K562 (cell line): ENCODE results near the gene ZC3H12C. TPM values are rescaled to one million over a fixed set of nuclear protein-coding genes. Genes with fewer than 3 reads are reported as not detected.

Experiments
- ATAC-seq: fragments of 200-7000 bp; cut with Tn5 transposase; 3 replicates; pipeline ENCODE4 v1.9.1; 2020; ENCODE audit warnings: moderate library complexity
- BruUV-seq: library from RNA; stranded (reverse); fragments of 400-500 nt; replicated peaks from 2 replicates; lab custom pipeline; 2021; lab: Mats Ljungman, UMichigan
- CTCF ChIA-PET: fragments of 300-600 bp; formaldehyde crosslinking; extraction: SDS; loops from one replicate; lab custom pipeline; 2021; ENCODE audit warnings: low intra/inter-chr PET ratio; lab: Yijun Ruan, JAX
- POLR2A ChIA-PET: fragments of 300-600, 350-650 bp; sonication (Branson Sonifier 250); formaldehyde crosslinking; extraction: SDS; loops from one replicate; lab custom pipeline; 2021; ENCODE audit warnings: antibody characterized with exemption, inconsistent platforms; lab: Yijun Ruan, JAX
- DNase-seq, 4 experiments: peaks; one replicate each; pipeline versions ENCODE4 v3.0.0 to v3.0.0-alpha.2; 2011 to 2018; ENCODE audit warnings: low spot score in 3 of 4, mixed read lengths in 3 of 4; ENCODE audit errors: extremely low read depth in 1 of 4
- FAIRE-seq: peaks from 2 replicates; lab custom pipeline; 2011; peaks lifted over from hg19 to GRCh38; lab: Jason Lieb, UNC
- H2AFZ ChIP-seq: 2 replicates; pipeline ENCODE4 v1.6.0; 2011; ENCODE audit warnings: low read depth, low read length, control low read depth, inconsistent platforms
- H3K27ac ChIP-seq: fragments of 200-600 bp; 3 replicates; pipeline ENCODE4 v1.8.0; 2011; ENCODE audit warnings: low read depth, mild to moderate bottlenecking, control low read depth, inconsistent platforms, low read length, moderate library complexity, mixed read lengths; ENCODE audit errors: extremely low read depth
- H3K27me3 ChIP-seq, 2 experiments: fragments of 300-600 bp in 1 of 2; 2 replicates in 1 of 2; 3 replicates in 1 of 2; pipeline versions ENCODE4 v1.6.0 to v1.8.0; 2011; ENCODE audit warnings: inconsistent platforms in 2 of 2, low read length in 2 of 2, mild to moderate bottlenecking in 1 of 2, mixed read lengths in 1 of 2, moderate library complexity in 1 of 2; ENCODE audit not compliant: control insufficient read depth in 2 of 2, insufficient read depth in 2 of 2
- H3K36me3 ChIP-seq: fragments of 300-600 bp; 3 replicates; pipeline ENCODE4 v1.8.0; 2011; ENCODE audit warnings: mild to moderate bottlenecking, low read length, inconsistent platforms; ENCODE audit not compliant: control insufficient read depth, insufficient read depth
- H3K4me1 ChIP-seq, 2 experiments: fragments of 200-600 bp in 1 of 2; replicated peaks in 1 of 2; 2 replicates in 1 of 2; 3 replicates in 1 of 2; pipeline versions ENCODE4 v1.5.1 to v1.8.0; 2011; ENCODE audit warnings: inconsistent platforms in 2 of 2, low read length in 2 of 2, mild to moderate bottlenecking in 1 of 2, mixed read lengths in 1 of 2, moderate library complexity in 1 of 2; ENCODE audit not compliant: control insufficient read depth in 2 of 2, insufficient read depth in 2 of 2
- H3K4me2 ChIP-seq: 2 replicates; pipeline ENCODE4 v1.6.1; 2011; ENCODE audit warnings: low read length, control low read depth, inconsistent platforms, mixed read lengths; ENCODE audit not compliant: insufficient read depth
- H3K4me3 ChIP-seq: fragments of 200-600 bp; sonication (generic), shearing (Covaris generic); 2 replicates; pipeline ENCODE4 v1.5.1; 2016; ENCODE audit warnings: control low read depth, inconsistent platforms
- H3K79me2 ChIP-seq: fragments of 200-600 bp; 3 replicates; pipeline ENCODE4 v1.8.0; 2011; ENCODE audit warnings: low read length, inconsistent platforms; ENCODE audit not compliant: control insufficient read depth, insufficient read depth
- H3K9ac ChIP-seq, 2 experiments: 2 replicates each; pipeline versions ENCODE4 v1.6.0 to v1.6.1; 2011; ENCODE audit warnings: low read depth in 2 of 2, low read length in 2 of 2, control low read depth in 1 of 2, inconsistent platforms in 1 of 2, mild to moderate bottlenecking in 1 of 2, mixed read lengths in 1 of 2; ENCODE audit not compliant: insufficient read depth in 1 of 2
- H3K9me1 ChIP-seq: one replicate; pipeline ENCODE4 v1.6.0; 2011; ENCODE audit warnings: inconsistent platforms, mild to moderate bottlenecking, low read length, moderate library complexity; ENCODE audit not compliant: control insufficient read depth, insufficient read depth
- H3K9me3 ChIP-seq: replicated peaks from 2 replicates; pipeline ENCODE4 v1.5.1; 2011; ENCODE audit warnings: low read depth, low read length, inconsistent platforms; ENCODE audit not compliant: control insufficient read depth, insufficient read depth
- H4K20me1 ChIP-seq: replicated peaks from 2 replicates; pipeline ENCODE4 v1.6.1; 2011; ENCODE audit warnings: low read length, inconsistent platforms, mixed read lengths; ENCODE audit not compliant: control insufficient read depth, insufficient read depth
- ARNT ChIP-seq, 2 experiments: fragments of 450-650 bp; IDR thresholded peaks; 2 replicates each; pipeline ENCODE4 v1.6.1; 2016; ENCODE audit warnings: mild to moderate bottlenecking in 1 of 2
- CREBBP ChIP-seq: IDR thresholded peaks from one replicate; pipeline ENCODE4 v1.6.1; 2012; ENCODE audit warnings: low read depth, mild to moderate bottlenecking, control low read depth, inconsistent platforms, low read length
- HNRNPK ChIP-seq: fragments of 200-400 bp; formaldehyde crosslinking; IDR thresholded peaks from one replicate; pipeline ENCODE4 v1.6.1; 2018; ENCODE audit warnings: mild to moderate bottlenecking, low read depth, low read length; ENCODE audit not compliant: poor library complexity, severe bottlenecking
- POLR2G ChIP-seq: fragments of 200-400 bp; formaldehyde crosslinking; IDR thresholded peaks from 2 replicates; pipeline ENCODE4 v1.6.1; 2017; ENCODE audit warnings: low read depth, mild to moderate bottlenecking, antibody characterized with exemption, low read length, moderate library complexity
- RBM39 ChIP-seq: fragments of 200-400 bp; formaldehyde crosslinking; optimal IDR thresholded peaks from 2 replicates; pipeline ENCODE3; 2018; ENCODE audit warnings: low read depth, low read length
- ZNF232 ChIP-seq: sonication (generic); formaldehyde crosslinking; IDR thresholded peaks from 2 replicates; pipeline ENCODE4 v1.8.0; 2022; ENCODE audit warnings: mild to moderate bottlenecking, missing genetic modification reagents
- WGBS: fragments of 100-300 bp; shearing (Covaris generic); methylation state at CpG from one replicate; pipeline ENCODE4 v1.1.6; 2016; ENCODE audit warnings: low coverage, mixed read lengths; ENCODE audit not compliant: insufficient coverage; ENCODE audit errors: missing lambda C conversion rate; 5-methylcytosine and 5-hydroxymethylcytosine counted together
- in situ Hi-C: fragments of 300-500 bp; cut with MboI; formaldehyde crosslinking; loops from 4 replicates; pipeline ENCODE4 v1.15.0; 2018; ENCODE audit warnings: inconsistent platforms, mixed read lengths
- intact Hi-C: fragments of 100-400 bp; cut with micrococcal nuclease; formaldehyde crosslinking; loops from 2 replicates; pipeline ENCODE4 v1.14.2; 2022
- polyA plus RNA-seq, 8 experiments: library from polyadenylated mRNA; depleted of rRNA in 4 of 8; stranded (reverse) in 5 of 8; unstranded in 3 of 8; fragments of >200 nt; fragmentation: Nextera tagmentation in 2 of 8; fragmentation: Illumina TruSeq in 1 of 8; extraction: Ambion mirVana in 2 of 8; extraction: Trizol in 1 of 8; gene quantifications; 2 replicates each; pipeline versions ENCODE4 v1.2.1 to v1.2.3, GENCODE V29; 2011 to 2014; ENCODE audit warnings: inconsistent platforms in 1 of 8, missing spikeins in 1 of 8
- total RNA-seq, 7 experiments: library from RNA; depleted of rRNA in 6 of 7; stranded (reverse); fragments of >200 nt in 6 of 7; fragmentation: Illumina TruSeq in 2 of 7; extraction: Trizol in 2 of 7; gene quantifications; 2 replicates each; pipeline versions ENCODE4 v1.2.1 to v1.2.3, GENCODE V29; 2011 to 2021; ENCODE audit warnings: low replicate concordance in 1 of 7
- TF ChIP-seq, protein P1 (sequence below): IDR thresholded peaks from 2 replicates; pipeline ENCODE4 v1.6.1; 2011; ENCODE audit warnings: borderline replicate concordance, low read depth, mild to moderate bottlenecking, moderate library complexity, low read length; ENCODE audit not compliant: insufficient read depth, poor library complexity, severe bottlenecking
- TF ChIP-seq, protein P2 (sequence below): fragments of 450-650 bp; formaldehyde crosslinking; IDR thresholded peaks from 2 replicates; pipeline ENCODE4 v1.4.0; 2020; ENCODE audit warnings: mild to moderate bottlenecking

ZC3H12C gene
- total and polyA plus RNA-seq, 9 of the 15 experiments (the other 6 are each of a cell fraction or from before 2014, with no cell fraction given) = 0.56 to 5.9 (median 3.3) TPM

- no peak overlapping the region for H3K27ac ChIP-seq
- no peaks in the 10 kb centered on the region for H3K9me1 ChIP-seq
- 47% methylated on average over 4 of the region's 4 CpGs for WGBS
- H4K20me1 ChIP-seq = no peaks in the 10 kb centered on the region
- no TSS peak for BruUV-seq
- intact Hi-C loops (no loop called here), in situ Hi-C loops (no loop called here)
- DNase-seq (no peak), ATAC-seq (no peak), FAIRE-seq (no peak)
- H3K79me2 ChIP-seq = no peaks in the 10 kb centered on the region
- no peaks in the 10 kb centered on the region for H3K27me3 ChIP-seq
- no peak overlapping the region for H3K4me3 ChIP-seq
- H3K4me2 ChIP-seq = no peak overlapping the region
- no peak overlapping the region for H3K9ac ChIP-seq
- H3K4me1 ChIP-seq = peaks cover 0 to 6% of the 10 kb centered on the region in 2 experiments; a peak in 2 of 5 replicates
- ChIA-PET POLR2A (no interaction called here), CTCF (no interaction called here)
- H2AFZ ChIP-seq = no peak overlapping the region
- no peaks in the 10 kb centered on the region; the same call in 2 of the 3 replicates for H3K36me3 ChIP-seq
- H3K9me3 ChIP-seq = no peaks in the 10 kb centered on the region
- TF ChIP-seq RBM39 = no peak
- no peak for TF ChIP-seq ZNF232 (CRISPR knock-in tag)
- TF ChIP-seq, protein P1, sequence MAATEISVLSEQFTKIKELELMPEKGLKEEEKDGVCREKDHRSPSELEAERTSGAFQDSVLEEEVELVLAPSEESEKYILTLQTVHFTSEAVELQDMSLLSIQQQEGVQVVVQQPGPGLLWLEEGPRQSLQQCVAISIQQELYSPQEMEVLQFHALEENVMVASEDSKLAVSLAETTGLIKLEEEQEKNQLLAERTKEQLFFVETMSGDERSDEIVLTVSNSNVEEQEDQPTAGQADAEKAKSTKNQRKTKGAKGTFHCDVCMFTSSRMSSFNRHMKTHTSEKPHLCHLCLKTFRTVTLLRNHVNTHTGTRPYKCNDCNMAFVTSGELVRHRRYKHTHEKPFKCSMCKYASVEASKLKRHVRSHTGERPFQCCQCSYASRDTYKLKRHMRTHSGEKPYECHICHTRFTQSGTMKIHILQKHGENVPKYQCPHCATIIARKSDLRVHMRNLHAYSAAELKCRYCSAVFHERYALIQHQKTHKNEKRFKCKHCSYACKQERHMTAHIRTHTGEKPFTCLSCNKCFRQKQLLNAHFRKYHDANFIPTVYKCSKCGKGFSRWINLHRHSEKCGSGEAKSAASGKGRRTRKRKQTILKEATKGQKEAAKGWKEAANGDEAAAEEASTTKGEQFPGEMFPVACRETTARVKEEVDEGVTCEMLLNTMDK = no peak
- TF ChIP-seq HNRNPK = no peak
- TF ChIP-seq POLR2G = no peak
- TF ChIP-seq, protein P2, sequence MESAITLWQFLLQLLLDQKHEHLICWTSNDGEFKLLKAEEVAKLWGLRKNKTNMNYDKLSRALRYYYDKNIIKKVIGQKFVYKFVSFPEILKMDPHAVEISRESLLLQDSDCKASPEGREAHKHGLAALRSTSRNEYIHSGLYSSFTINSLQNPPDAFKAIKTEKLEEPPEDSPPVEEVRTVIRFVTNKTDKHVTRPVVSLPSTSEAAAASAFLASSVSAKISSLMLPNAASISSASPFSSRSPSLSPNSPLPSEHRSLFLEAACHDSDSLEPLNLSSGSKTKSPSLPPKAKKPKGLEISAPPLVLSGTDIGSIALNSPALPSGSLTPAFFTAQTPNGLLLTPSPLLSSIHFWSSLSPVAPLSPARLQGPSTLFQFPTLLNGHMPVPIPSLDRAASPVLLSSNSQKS (CRISPR knock-in tag) = no peak
- no peak for TF ChIP-seq ARNT (IDR thresholded peaks at IDR 0.05)
- no peak for TF ChIP-seq CREBBP
Measured at GRCh38 chr11:110113973-110114372, 20.8 kb downstream of the ZC3H12C start.
